OCI-LY3 (cell line): ENCODE results near the gene LEMD1.

Experiments used
- H2AFZ ChIP-seq: fragments of 200-600, 300-600 bp; shearing (Covaris generic); 2 replicates; pipeline ENCODE4 v1.6.0; 2014; ENCODE audit warnings: antibody characterized with exemption, low read depth, low read length
- H3K27ac ChIP-seq: fragments of 200-600, 300-600 bp; sonication (generic); 2 replicates; pipeline ENCODE4 v1.5.1; 2014; ENCODE audit warnings: mild to moderate bottlenecking, low read length, moderate library complexity, mixed read lengths
- H3K27me3 ChIP-seq: fragments of 200-600, 300-600 bp; sonication (generic); 2 replicates; pipeline ENCODE4 v1.6.1; 2014; ENCODE audit warnings: low read depth, low read length, mixed read lengths
- H3K36me3 ChIP-seq: fragments of 200-600, 300-600 bp; sonication (generic); replicated peaks from 2 replicates; pipeline ENCODE3; 2014; ENCODE audit warnings: low read depth, low read length, mixed read lengths
- H3K4me1 ChIP-seq: fragments of 300-600, 200-600 bp; sonication (generic); 2 replicates; pipeline ENCODE4 v1.6.1; 2014; ENCODE audit warnings: low read length, mixed read lengths
- H3K4me2 ChIP-seq: fragments of 200-600, 300-600 bp; sonication (generic); 2 replicates; pipeline ENCODE4 v1.6.1; 2014; ENCODE audit warnings: low read length, mixed read lengths
- H3K4me3 ChIP-seq: fragments of 300-600, 200-600 bp; sonication (generic); 2 replicates; pipeline ENCODE4 v1.5.1; 2014; ENCODE audit warnings: antibody characterized with exemption, mild to moderate bottlenecking, low read length, moderate library complexity
- H3K79me2 ChIP-seq: fragments of 300-600, 200-600 bp; shearing (Covaris generic); 2 replicates; pipeline ENCODE4 v1.6.1; 2014; ENCODE audit warnings: mild to moderate bottlenecking, low read length, mixed read lengths
- H3K9ac ChIP-seq: fragments of 300-600, 200-600 bp; shearing (Covaris generic); 2 replicates; pipeline ENCODE4 v1.6.0; 2014; ENCODE audit warnings: mild to moderate bottlenecking, low read length, moderate library complexity
- H3K9me3 ChIP-seq: fragments of 200-600, 300-600 bp; shearing (Covaris generic); 2 replicates; pipeline ENCODE4 v1.6.1; 2014; ENCODE audit warnings: low read length, mixed read lengths; ENCODE audit not compliant: insufficient read depth
- H4K20me1 ChIP-seq: fragments of 200-600, 300-600 bp; sonication (generic); 2 replicates; pipeline ENCODE4 v1.6.1; 2016; ENCODE audit warnings: low read length, mixed read lengths; ENCODE audit not compliant: insufficient read depth
- CTCF ChIP-seq: fragments of 200-600, 300-600 bp; sonication (generic); IDR thresholded peaks from 2 replicates; pipeline ENCODE4 v1.5.1; 2014; ENCODE audit warnings: antibody characterized with exemption, low read length, low read depth
- EZH2phosphoT487 ChIP-seq: fragments of 200-600 bp; shearing (Covaris generic); IDR thresholded peaks from 2 replicates; pipeline ENCODE4 v1.6.1; 2018; ENCODE audit warnings: antibody characterized with exemption, mixed run types, low read depth

LEMD1 gene

GRCh38 chr1:205373022-205373797 lies 48.6 kb downstream of the LEMD1 start:
- H2AFZ ChIP-seq: no peak overlapping the region
- H3K4me2 ChIP-seq: no peak overlapping the region
- H3K27ac ChIP-seq: no peak overlapping the region
- H3K9me3 ChIP-seq: no peaks in the 10 kb centered on the region
- TF ChIP-seq EZH2phosphoT487 (no peak), CTCF (no peak)
- H3K36me3 ChIP-seq: no peaks in the 10 kb centered on the region
- no peaks in the 10 kb centered on the region for H4K20me1 ChIP-seq
- H3K27me3 ChIP-seq: peaks cover 69% of the 10 kb centered on the region
- no peak overlapping the region for H3K9ac ChIP-seq
- no peaks in the 10 kb centered on the region for H3K79me2 ChIP-seq
- no peak overlapping the region for H3K4me3 ChIP-seq
- H3K4me1 ChIP-seq: no peaks in the 10 kb centered on the region

- H3K27ac ChIP-seq: no peak overlapping the region
- TF ChIP-seq EZH2phosphoT487 (no peak), CTCF (no peak)
- no peaks in the 10 kb centered on the region for H3K4me1 ChIP-seq
- peaks cover 58% of the 10 kb centered on the region for H3K27me3 ChIP-seq
- H4K20me1 ChIP-seq: no peaks in the 10 kb centered on the region
- H3K9me3 ChIP-seq: no peaks in the 10 kb centered on the region
- H3K9ac ChIP-seq: no peak overlapping the region
- no peaks in the 10 kb centered on the region for H3K36me3 ChIP-seq
- no peaks in the 10 kb centered on the region for H3K79me2 ChIP-seq
- no peak overlapping the region for H2AFZ ChIP-seq
- H3K4me3 ChIP-seq: no peak overlapping the region
- H3K4me2 ChIP-seq: no peak overlapping the region
Observed at GRCh38 chr1:205371871-205372660, 49.8 kb downstream of the LEMD1 start.

GRCh38 chr1:205370780-205371179 lies 51.1 kb downstream of the LEMD1 start:
- no peaks in the 10 kb centered on the region for H3K9me3 ChIP-seq
- TF ChIP-seq CTCF: no peak
- no peak for TF ChIP-seq EZH2phosphoT487
- no peak overlapping the region for H3K4me3 ChIP-seq
- no peaks in the 10 kb centered on the region for H3K4me1 ChIP-seq
- H3K79me2 ChIP-seq: no peaks in the 10 kb centered on the region
- no peak overlapping the region for H3K4me2 ChIP-seq
- peaks cover 52% of the 10 kb centered on the region for H3K27me3 ChIP-seq
- no peak overlapping the region for H3K9ac ChIP-seq
- no peak overlapping the region for H3K27ac ChIP-seq
- no peak overlapping the region for H2AFZ ChIP-seq
- H4K20me1 ChIP-seq: no peaks in the 10 kb centered on the region
- no peaks in the 10 kb centered on the region for H3K36me3 ChIP-seq

DNA sequence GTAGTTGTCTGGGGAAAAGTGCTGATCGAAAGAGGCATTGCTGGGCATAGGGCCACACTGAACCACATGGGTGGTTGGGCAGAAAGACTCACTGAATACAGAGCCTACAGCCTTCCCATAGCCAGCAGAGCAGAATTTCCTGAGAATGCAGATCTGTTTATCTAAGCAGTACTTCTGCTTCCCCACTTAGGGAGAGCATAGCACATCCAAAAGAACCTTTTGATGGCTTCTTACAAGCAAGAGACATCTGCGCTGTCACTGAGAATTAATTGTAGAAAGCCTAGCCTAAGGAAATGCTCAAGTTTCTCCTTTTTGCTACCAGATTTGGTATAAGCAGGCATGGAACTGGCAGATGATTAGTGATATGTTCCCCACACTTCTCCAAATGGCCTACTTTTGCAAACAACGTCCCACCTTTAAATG lies 52.1 kb downstream of the LEMD1 start:
- Histone ChIP-seq H3K4me3 (no peak overlapping the region), H3K27me3 (peaks cover 49% of the 10 kb centered on the region), H2AFZ (no peak overlapping the region), H3K36me3 (no peaks in the 10 kb centered on the region), H3K79me2 (no peaks in the 10 kb centered on the region), H3K9ac (no peak overlapping the region), H3K27ac (no peak overlapping the region), H3K4me1 (no peaks in the 10 kb centered on the region), H4K20me1 (no peaks in the 10 kb centered on the region), H3K4me2 (no peak overlapping the region), H3K9me3 (no peaks in the 10 kb centered on the region)
- no peak for TF ChIP-seq CTCF
- no peak for TF ChIP-seq EZH2phosphoT487
